Activated naive CD4-positive, alpha-beta T cell treated with anti-CD3 and anti-CD28 coated beads for 36 hours (primary cell): ENCODE results near the gene XXYLT1. TPM values are rescaled to one million over a fixed set of nuclear protein-coding genes. Genes with fewer than 3 reads are reported as not detected.
"Not testable (repeated sequence)": the region's sequence is repeated elsewhere in the genome, so short reads cannot be mapped to it uniquely, and the experiment has no call there.

Source experiments
- CTCF ChIA-PET: fragments of 350-600 bp; sonication (Branson Sonifier 250); formaldehyde crosslinking; loops from one replicate; lab custom pipeline; 2021; ENCODE audit warnings: antibody characterized with exemption; lab: Charles Lee
- DNase-seq: peaks from one replicate; pipeline ENCODE4 v3.0.0-alpha.2; 2020
- H3K27ac Mint-ChIP-seq: one replicate; pipeline ENCODE4 v1.8.0; 2021; ENCODE audit warnings: mild to moderate bottlenecking, mixed read lengths
- H3K27me3 Mint-ChIP-seq: one replicate; pipeline ENCODE4 v1.8.0; 2021; ENCODE audit warnings: low read depth, mixed read lengths
- H3K36me3 Mint-ChIP-seq: one replicate; pipeline ENCODE4 v1.8.0; 2021; ENCODE audit warnings: low read depth, mixed read lengths
- H3K4me1 Mint-ChIP-seq: one replicate; pipeline ENCODE4 v1.8.0; 2021; ENCODE audit warnings: low read depth, mixed read lengths
- H3K4me3 Mint-ChIP-seq: one replicate; pipeline ENCODE4 v1.8.0; 2021; ENCODE audit warnings: mild to moderate bottlenecking, moderate library complexity, mixed read lengths
- H3K9me3 Mint-ChIP-seq: one replicate; pipeline ENCODE4 v1.8.0; 2021; ENCODE audit warnings: mixed read lengths
- intact Hi-C: fragments of 100-400 bp; cut with micrococcal nuclease; formaldehyde crosslinking; loops from one replicate; pipeline ENCODE4 v1.15.1; 2023
- total RNA-seq, 2 experiments: library from RNA; stranded (reverse); gene quantifications; one replicate each; pipeline ENCODE4 v1.2.3, GENCODE V29; 2021

The XXYLT1 gene
- total RNA-seq, 2 experiments from 2014 or later = 1.8 to 2.5 TPM

- H3K27me3 Mint-ChIP-seq, CTCF ChIA-PET, H3K36me3 Mint-ChIP-seq, intact Hi-C loops, H3K27ac Mint-ChIP-seq, H3K4me3 Mint-ChIP-seq, DNase-seq, H3K4me1 Mint-ChIP-seq, H3K9me3 Mint-ChIP-seq: not testable (repeated sequence)
Observed at GRCh38 chr3:195215576-195215975, 55.4 kb downstream of the XXYLT1 start.

- intact Hi-C loops = no loop called here
- H3K4me3 Mint-ChIP-seq = no peak overlapping the region
- H3K4me1 Mint-ChIP-seq = no peaks in the 10 kb centered on the region
- no peak overlapping the region for H3K27ac Mint-ChIP-seq
- H3K36me3 Mint-ChIP-seq = peaks cover 4% of the 10 kb centered on the region
- CTCF ChIA-PET = no interaction called here
- peaks cover 4% of the 10 kb centered on the region for H3K9me3 Mint-ChIP-seq
- DNase-seq = no peak
- H3K27me3 Mint-ChIP-seq = no peaks in the 10 kb centered on the region
Observed at GRCh38 chr3:195214381-195214780, 56.6 kb downstream of the XXYLT1 start.

GRCh38 chr3:195213639-195214315, 57.2 kb downstream of the XXYLT1 start:
- Mint-ChIP-seq H3K9me3 (peaks cover 2% of the 10 kb centered on the region), H3K27ac (no peak overlapping the region), H3K4me3 (no peak overlapping the region), H3K36me3 (peaks cover 2% of the 10 kb centered on the region), H3K4me1 (no peaks in the 10 kb centered on the region), H3K27me3 (no peaks in the 10 kb centered on the region)
- intact Hi-C loops = no loop called here
- CTCF ChIA-PET = no interaction called here
- DNase-seq = no peak

DNA sequence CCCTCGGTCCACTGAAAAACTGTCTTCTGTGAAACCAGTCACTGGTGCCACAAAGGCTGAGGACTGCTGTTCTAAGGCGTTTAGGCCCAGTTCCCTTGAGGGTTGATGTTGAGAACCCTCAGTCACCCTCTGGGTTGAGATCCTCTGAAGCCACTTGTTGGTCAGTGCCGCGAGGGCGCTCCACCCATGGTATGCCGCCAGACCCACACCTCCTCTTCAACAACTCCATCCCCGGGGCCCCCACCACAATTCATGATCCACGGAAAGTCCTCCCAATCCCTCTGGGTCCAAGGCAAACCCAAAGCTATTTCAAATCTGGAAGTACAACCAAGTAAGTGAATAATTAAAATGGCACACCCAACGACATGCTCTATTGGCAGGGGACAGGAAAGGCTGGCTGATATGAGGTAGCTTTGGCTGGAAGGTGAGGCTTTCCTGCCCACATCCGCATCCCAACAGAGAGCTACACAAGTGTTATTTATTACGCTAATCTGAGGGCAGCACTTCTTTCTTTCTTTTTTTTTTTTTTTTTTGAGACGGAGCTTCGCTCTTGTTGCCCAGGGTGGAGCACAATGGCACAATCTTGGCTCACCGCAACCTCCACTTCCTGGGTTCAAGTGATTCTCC, 58.1 kb downstream of the XXYLT1 start:
- Mint-ChIP-seq H3K9me3 (peaks cover 2% of the 10 kb centered on the region), H3K4me3 (no peak overlapping the region), H3K4me1 (no peaks in the 10 kb centered on the region), H3K36me3 (peaks cover 2% of the 10 kb centered on the region), H3K27ac (no peak overlapping the region), H3K27me3 (no peaks in the 10 kb centered on the region)
- intact Hi-C loops = no loop called here
- CTCF ChIA-PET = no interaction called here
- no peak for DNase-seq

DNA sequence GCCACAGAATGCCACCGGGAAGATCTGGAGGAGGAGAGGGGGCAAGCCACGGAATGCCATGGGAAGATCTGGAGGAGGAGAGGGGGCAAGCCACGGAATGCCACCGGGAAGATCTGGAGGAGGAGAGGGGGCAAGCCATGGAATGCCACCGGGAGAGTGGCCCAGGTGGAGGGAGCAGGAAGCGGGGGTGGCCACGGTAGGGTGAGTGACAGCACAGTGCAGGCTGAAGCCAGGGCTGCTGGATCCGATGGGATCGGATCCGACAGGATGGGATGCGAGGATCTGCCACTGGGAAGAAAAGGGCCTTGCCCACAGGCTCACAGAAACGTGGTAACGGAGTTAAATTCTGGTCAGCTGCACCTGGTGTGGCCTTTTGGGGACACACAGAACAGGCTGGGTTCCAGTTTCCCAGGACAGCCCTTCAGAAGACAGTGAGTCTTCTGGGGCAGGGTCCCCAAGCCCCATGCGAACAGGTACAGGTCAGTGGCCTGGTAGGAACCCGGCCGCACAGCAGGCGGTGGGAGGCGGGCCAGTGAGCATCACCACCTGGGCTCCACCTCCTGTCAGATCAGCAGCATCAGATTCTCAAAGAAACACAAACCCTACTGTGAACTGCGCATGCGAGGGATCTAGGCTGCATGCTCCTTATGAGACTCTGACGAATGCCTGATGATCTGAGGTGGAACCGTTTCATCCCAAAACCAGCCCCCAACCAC, 58.8 kb downstream of the XXYLT1 start:
- Mint-ChIP-seq H3K27me3 (no peaks in the 10 kb centered on the region), H3K9me3 (peaks cover 2% of the 10 kb centered on the region), H3K4me1 (no peaks in the 10 kb centered on the region), H3K4me3 (no peak overlapping the region), H3K36me3 (peaks cover 2% of the 10 kb centered on the region), H3K27ac (no peak overlapping the region)
- CTCF ChIA-PET = no interaction called here
- no peak for DNase-seq
- intact Hi-C loops = no loop called here

DNA sequence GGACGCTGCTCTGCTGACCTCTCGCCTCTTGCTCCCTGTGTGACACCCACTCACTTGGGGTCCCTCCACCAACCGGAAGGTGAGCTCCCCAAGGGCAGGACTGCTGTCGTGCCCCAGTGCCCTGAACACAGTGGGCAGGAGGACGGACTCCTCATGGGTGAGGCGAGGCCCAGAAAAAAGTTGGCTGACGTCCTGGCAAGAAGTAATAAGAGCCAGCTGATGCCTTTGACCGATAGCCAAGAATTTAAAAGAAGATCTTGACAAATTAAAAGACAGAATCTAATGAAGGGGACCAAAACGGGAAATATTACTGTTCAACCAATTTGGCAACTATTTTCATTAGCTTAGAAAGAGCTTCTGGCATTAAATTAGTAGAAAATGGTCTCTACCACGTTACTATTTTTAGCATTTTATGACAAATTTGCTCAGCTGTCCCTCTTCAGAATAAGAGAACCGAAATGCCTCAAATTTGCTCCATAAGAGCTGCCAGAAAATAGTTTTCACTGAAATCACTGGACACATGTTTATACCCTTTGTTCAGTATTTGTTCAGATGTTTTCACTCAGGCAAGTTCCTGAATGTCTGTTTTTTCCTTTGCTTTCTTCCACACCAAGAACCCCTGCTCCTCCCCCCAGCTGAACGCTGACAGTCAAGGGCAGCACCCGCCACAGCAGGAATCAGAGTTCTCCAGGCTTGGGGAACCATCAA, 60.5 kb downstream of the XXYLT1 start:
- CTCF ChIA-PET = no interaction called here
- Mint-ChIP-seq H3K36me3 (peaks cover 2% of the 10 kb centered on the region), H3K27me3 (no peaks in the 10 kb centered on the region), H3K4me3 (no peak overlapping the region), H3K27ac (no peak overlapping the region), H3K4me1 (no peaks in the 10 kb centered on the region), H3K9me3 (no peaks in the 10 kb centered on the region)
- intact Hi-C loops = no loop called here
- no peak for DNase-seq

GRCh38 chr3:195209847-195210265, 61.1 kb downstream of the XXYLT1 start:
- no peak for DNase-seq
- CTCF ChIA-PET = no interaction called here
- intact Hi-C loops = no loop called here
- no peaks in the 10 kb centered on the region for H3K27me3 Mint-ChIP-seq
- no peaks in the 10 kb centered on the region for H3K4me1 Mint-ChIP-seq
- no peak overlapping the region for H3K4me3 Mint-ChIP-seq
- H3K36me3 Mint-ChIP-seq = peaks cover 2% of the 10 kb centered on the region
- no peak overlapping the region for H3K27ac Mint-ChIP-seq
- H3K9me3 Mint-ChIP-seq = no peaks in the 10 kb centered on the region

DNA sequence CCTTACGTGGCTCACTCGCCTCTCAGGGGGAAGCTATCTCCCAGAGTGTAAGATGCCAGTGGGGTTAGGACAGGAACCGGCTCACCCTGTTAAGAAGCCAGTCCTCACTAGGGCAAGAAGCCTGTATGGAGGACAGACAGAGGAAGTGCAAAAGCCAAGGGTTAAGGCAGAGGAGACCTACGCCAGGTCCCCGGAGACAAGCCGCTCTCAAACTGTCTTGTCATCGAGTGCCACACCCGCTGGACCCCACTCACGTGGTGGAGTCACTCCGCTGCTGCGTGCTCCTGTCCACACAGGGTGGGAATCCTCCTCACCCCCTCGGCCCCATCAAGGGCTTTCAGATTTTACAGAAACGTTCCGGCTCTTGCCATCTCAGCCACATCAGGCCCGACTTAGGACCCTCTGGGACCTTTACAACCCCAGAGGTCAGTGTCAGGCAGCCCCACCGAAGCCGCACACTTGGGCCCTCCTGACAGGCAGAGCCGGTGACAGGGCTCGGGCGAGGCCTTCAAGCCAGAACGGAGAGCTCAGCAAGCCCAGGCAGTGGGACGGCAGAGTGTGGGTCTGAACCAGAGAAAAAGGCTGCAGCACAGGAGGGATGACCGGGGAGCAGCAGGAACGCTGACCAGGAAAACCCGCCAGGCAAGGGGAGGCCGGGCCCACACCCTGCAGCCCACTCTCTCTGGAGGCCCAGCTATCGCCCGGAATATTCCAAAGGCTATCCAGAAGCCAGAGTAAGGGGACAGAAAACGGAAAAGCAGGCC, 61.7 kb downstream of the XXYLT1 start:
- Mint-ChIP-seq H3K9me3 (no peaks in the 10 kb centered on the region), H3K4me3 (no peak overlapping the region), H3K27ac (no peak overlapping the region), H3K36me3 (peaks cover 2% of the 10 kb centered on the region), H3K4me1 (no peaks in the 10 kb centered on the region), H3K27me3 (no peaks in the 10 kb centered on the region)
- DNase-seq = no peak
- CTCF ChIA-PET = no interaction called here
- intact Hi-C loops = no loop called here

DNA sequence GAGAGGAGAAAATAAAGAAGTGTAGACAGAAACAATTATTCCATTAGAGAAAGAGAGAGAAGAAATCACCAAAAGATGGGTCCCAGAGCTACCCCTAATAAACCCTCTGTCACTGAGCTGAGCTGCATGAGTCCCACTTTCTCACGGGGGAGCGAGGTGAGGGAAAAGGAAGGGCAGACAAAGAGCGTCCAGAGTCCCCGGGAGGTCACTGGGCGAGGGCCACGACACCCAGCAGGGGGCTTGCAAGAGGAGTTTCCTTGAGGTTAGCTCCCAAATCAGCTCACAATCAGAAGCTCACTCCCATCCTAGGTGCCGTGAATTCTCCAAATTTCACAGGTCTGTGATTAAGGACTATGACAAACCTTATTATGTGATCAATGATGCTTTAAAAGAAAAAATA, 62.3 kb downstream of the XXYLT1 start:
- Mint-ChIP-seq H3K9me3 (no peaks in the 10 kb centered on the region), H3K27me3 (no peaks in the 10 kb centered on the region), H3K4me3 (no peak overlapping the region), H3K27ac (no peak overlapping the region), H3K4me1 (no peaks in the 10 kb centered on the region), H3K36me3 (no peaks in the 10 kb centered on the region)
- no peak for DNase-seq
- intact Hi-C loops = no loop called here
- CTCF ChIA-PET = no interaction called here

- no peaks in the 10 kb centered on the region for H3K9me3 Mint-ChIP-seq
Observed at GRCh38 chr3:195208183-195208582, 62.8 kb downstream of the XXYLT1 start.

DNA sequence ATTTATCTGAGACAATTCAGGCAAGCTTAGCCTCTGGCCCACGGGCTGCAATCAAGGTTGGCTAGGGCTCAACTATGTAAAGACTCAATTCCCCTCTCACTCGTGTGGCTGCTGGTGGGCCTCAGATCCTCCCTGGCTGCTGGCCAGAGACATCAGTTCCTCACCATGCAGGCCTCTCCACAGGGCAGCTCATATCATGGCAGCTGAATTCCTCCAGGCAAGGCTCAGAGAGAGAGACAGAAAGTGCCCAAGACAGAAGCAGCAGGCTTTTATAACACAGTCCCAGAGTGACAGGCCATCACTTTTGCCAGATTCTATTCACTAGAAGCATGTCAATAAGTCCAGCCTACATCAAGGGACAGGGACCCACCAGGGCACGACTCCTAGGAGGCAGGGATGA, 63.2 kb downstream of the XXYLT1 start:
- CTCF ChIA-PET = no interaction called here
- H3K27ac Mint-ChIP-seq = no peak overlapping the region

More at GRCh38 chr3:195208183-195208582, 62.8 kb downstream of the XXYLT1 start:
- no peaks in the 10 kb centered on the region for H3K4me1 Mint-ChIP-seq
- CTCF ChIA-PET = no interaction called here
- no peak overlapping the region for H3K27ac Mint-ChIP-seq
- no peak for DNase-seq
- H3K4me3 Mint-ChIP-seq = no peak overlapping the region
- intact Hi-C loops = no loop called here
- H3K36me3 Mint-ChIP-seq = no peaks in the 10 kb centered on the region
- no peaks in the 10 kb centered on the region for H3K27me3 Mint-ChIP-seq

GRCh38 chr3:195207056-195207455, 63.9 kb downstream of the XXYLT1 start:
- CTCF ChIA-PET = no interaction called here
- no peaks in the 10 kb centered on the region for H3K9me3 Mint-ChIP-seq

More for the DNA sequence above, 63.2 kb downstream of the XXYLT1 start:
- H3K36me3 Mint-ChIP-seq = no peaks in the 10 kb centered on the region
- no peak for DNase-seq
- H3K4me3 Mint-ChIP-seq = no peak overlapping the region
- intact Hi-C loops = no loop called here
- no peaks in the 10 kb centered on the region for H3K27me3 Mint-ChIP-seq
- H3K4me1 Mint-ChIP-seq = no peaks in the 10 kb centered on the region
- H3K9me3 Mint-ChIP-seq = no peaks in the 10 kb centered on the region

More at GRCh38 chr3:195207056-195207455, 63.9 kb downstream of the XXYLT1 start:
- Mint-ChIP-seq H3K4me3 (no peak overlapping the region), H3K27ac (no peak overlapping the region), H3K27me3 (no peaks in the 10 kb centered on the region), H3K4me1 (no peaks in the 10 kb centered on the region), H3K36me3 (no peaks in the 10 kb centered on the region)
- DNase-seq = no peak
- intact Hi-C loops = no loop called here
